HepG2 (cell line): Measurements from ENCODE around the gene SHLD1. TPM values are rescaled to one million over a fixed set of nuclear protein-coding genes. Genes with fewer than 3 reads are reported as not detected.

ENCODE experiments used
- ESRRA ChIP-seq: sonication (generic); formaldehyde crosslinking; IDR thresholded peaks from 2 replicates; pipeline ENCODE4 v1.5.1; 2020; ENCODE audit warnings: mild to moderate bottlenecking, low read depth, missing genetic modification reagents
- HNF4A ChIP-seq: sonication (generic); formaldehyde crosslinking; IDR thresholded peaks from 2 replicates; pipeline ENCODE4 v1.4.0; 2020; ENCODE audit warnings: missing genetic modification reagents
- MXI1 ChIP-seq: IDR thresholded peaks from 3 replicates; pipeline ENCODE4 v1.6.1; 2012; ENCODE audit warnings: low read depth, low read length, inconsistent platforms, borderline replicate concordance
- NCOA2 ChIP-seq: sonication (generic); formaldehyde crosslinking; IDR thresholded peaks from 2 replicates; pipeline ENCODE4 v1.8.0; 2022; ENCODE audit warnings: inconsistent platforms
- PRPF4 ChIP-seq: fragments of 200-400 bp; formaldehyde crosslinking; IDR thresholded peaks from 2 replicates; pipeline ENCODE4 v1.6.1; 2016; ENCODE audit warnings: low read length, low read depth; ENCODE audit not compliant: poor library complexity, severe bottlenecking
- RARA ChIP-seq: IDR thresholded peaks from 2 replicates; pipeline ENCODE4 v1.6.1; 2016; ENCODE audit warnings: missing genetic modification reagents, missing compliant biosample characterization
- RCOR2 ChIP-seq: IDR thresholded peaks from 2 replicates; pipeline ENCODE4 v1.6.1; 2016; ENCODE audit warnings: missing biosample characterization, missing genetic modification reagents
- RFXAP ChIP-seq: sonication (generic); formaldehyde crosslinking; IDR thresholded peaks from 2 replicates; pipeline ENCODE4 v1.4.0; 2020; ENCODE audit warnings: missing genetic modification reagents, borderline replicate concordance
- TRIM24 ChIP-seq: sonication (generic); formaldehyde crosslinking; IDR thresholded peaks from 2 replicates; pipeline ENCODE4 v1.8.0; 2022; ENCODE audit warnings: mild to moderate bottlenecking, missing genetic modification reagents
- ZBTB7A ChIP-seq: sonication (generic); formaldehyde crosslinking; IDR thresholded peaks from 2 replicates; pipeline ENCODE4 v1.8.0; 2022; ENCODE audit warnings: mild to moderate bottlenecking, missing genetic modification reagents
- polyA plus RNA-seq, 8 experiments: library from polyadenylated mRNA; depleted of rRNA in 3 of 8; stranded (reverse) in 7 of 8; unstranded in 1 of 8; fragments of >200 nt; fragmentation: Illumina TruSeq in 4 of 8; extraction: Trizol in 4 of 8; gene quantifications; 2 replicates each; pipeline versions ENCODE4 v1.2.1 to v1.2.3, GENCODE V29; 2011 to 2016; ENCODE audit warnings: low read depth in 4 of 8, missing spikeins in 1 of 8, mixed read lengths in 1 of 8; ENCODE audit not compliant: insufficient read depth in 1 of 8
- total RNA-seq, 5 experiments: library from RNA; depleted of rRNA; stranded (reverse); fragments of >200 nt; fragmentation: Illumina TruSeq; extraction: Trizol; gene quantifications; 2 replicates each; pipeline ENCODE4 v1.2.3, GENCODE V29; 2016; ENCODE audit warnings: low read depth in 1 of 5
- TF ChIP-seq, protein P1 (sequence below): sonication (generic); formaldehyde crosslinking; IDR thresholded peaks from 2 replicates; pipeline ENCODE4 v1.8.1; 2023; ENCODE audit warnings: mild to moderate bottlenecking, missing genetic modification reagents, borderline replicate concordance
- TF ChIP-seq, protein P2 (sequence below): sonication (generic); formaldehyde crosslinking; IDR thresholded peaks from 2 replicates; pipeline ENCODE4 v1.4.0; 2020; ENCODE audit warnings: mild to moderate bottlenecking, missing genetic modification reagents
- TF ChIP-seq, protein P3 (sequence below): sonication (generic); formaldehyde crosslinking; IDR thresholded peaks from 2 replicates; pipeline ENCODE4 v1.4.0; 2020; ENCODE audit warnings: missing genetic modification reagents, mild to moderate bottlenecking, borderline replicate concordance
- TF ChIP-seq, protein P4 (sequence below): sonication (generic); formaldehyde crosslinking; IDR thresholded peaks from 2 replicates; pipeline ENCODE4 v1.4.0; 2020; ENCODE audit warnings: mild to moderate bottlenecking, missing genetic modification reagents
- TF ChIP-seq, protein P5 (sequence below): sonication (generic); formaldehyde crosslinking; IDR thresholded peaks from 2 replicates; pipeline ENCODE4 v1.5.0; 2020; ENCODE audit warnings: missing genetic modification reagents
- TF ChIP-seq, protein P6 (sequence below): sonication (generic); formaldehyde crosslinking; IDR thresholded peaks from 2 replicates; pipeline ENCODE4 v1.5.1; 2020; ENCODE audit warnings: missing genetic modification reagents, mild to moderate bottlenecking, borderline replicate concordance
- TF ChIP-seq, protein P7 (sequence below): sonication (generic); formaldehyde crosslinking; conservative IDR thresholded peaks from 2 replicates; pipeline ENCODE4 v1.4.0; 2020; ENCODE audit warnings: missing genetic modification reagents
- TF ChIP-seq, protein P8 (sequence below), 2 experiments: fragments of 450-650 bp in 1 of 2; sonication (generic) in 1 of 2; formaldehyde crosslinking; IDR thresholded peaks; 2 replicates each; pipeline versions ENCODE4 v1.5.0 to v1.8.0; 2020 to 2022; ENCODE audit warnings: mild to moderate bottlenecking in 1 of 2, missing genetic modification reagents in 1 of 2

The SHLD1 gene
- total and polyA plus RNA-seq, 2 of the 13 experiments (the other 11 are each of a cell fraction or from before 2014, with no cell fraction given) = 8.9 to 10.0 TPM

DNA sequence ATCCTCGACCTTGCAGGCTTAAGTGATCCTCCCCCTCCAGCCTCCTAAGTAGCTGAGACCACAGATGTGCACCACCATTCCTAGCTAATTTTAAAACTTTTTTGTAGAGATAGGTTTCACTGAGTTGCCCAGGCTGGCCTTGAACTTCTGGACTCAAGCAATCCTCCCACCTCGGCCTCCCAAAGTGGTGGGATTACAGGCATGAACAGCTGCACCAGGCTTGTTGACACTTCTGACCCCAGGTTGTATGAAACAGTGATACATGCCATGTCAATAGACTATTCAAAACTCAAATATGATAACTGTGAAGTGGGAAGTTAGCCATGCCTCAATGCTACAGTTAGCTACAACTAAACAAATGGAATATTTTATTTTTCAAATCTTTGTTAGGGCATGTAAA is 20.1 kb upstream of the SHLD1 start (continued):
- TF ChIP-seq, protein P1, sequence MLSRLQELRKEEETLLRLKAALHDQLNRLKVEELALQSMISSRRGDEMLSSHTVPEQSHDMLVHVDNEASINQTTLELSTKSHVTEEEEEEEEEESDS = no peak
- TF ChIP-seq, protein P2, sequence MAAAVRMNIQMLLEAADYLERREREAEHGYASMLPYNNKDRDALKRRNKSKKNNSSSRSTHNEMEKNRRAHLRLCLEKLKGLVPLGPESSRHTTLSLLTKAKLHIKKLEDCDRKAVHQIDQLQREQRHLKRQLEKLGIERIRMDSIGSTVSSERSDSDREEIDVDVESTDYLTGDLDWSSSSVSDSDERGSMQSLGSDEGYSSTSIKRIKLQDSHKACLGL (CRISPR knock-in tag) = no peak
- TF ChIP-seq TRIM24 (CRISPR knock-in tag) (0 out of 2 replicates have a peak, but pooled peaks have one; percentile 23), RFXAP (CRISPR knock-in tag) (no peak), RARA (CRISPR knock-in tag) (peak; percentile 36; the same call in 1 of the 2 replicates), NCOA2 (CRISPR knock-in tag) (no peak), HNF4A (CRISPR knock-in tag) (peak; percentile 44), ESRRA (CRISPR knock-in tag) (no peak), PRPF4 (no peak), RCOR2 (CRISPR knock-in tag) (peak; percentile 44; the same call in 1 of the 2 replicates), ZBTB7A (CRISPR knock-in tag) (0 out of 2 replicates have a peak, but pooled peaks have one; percentile 25), MXI1 (no peak)
- TF ChIP-seq, protein P3, sequence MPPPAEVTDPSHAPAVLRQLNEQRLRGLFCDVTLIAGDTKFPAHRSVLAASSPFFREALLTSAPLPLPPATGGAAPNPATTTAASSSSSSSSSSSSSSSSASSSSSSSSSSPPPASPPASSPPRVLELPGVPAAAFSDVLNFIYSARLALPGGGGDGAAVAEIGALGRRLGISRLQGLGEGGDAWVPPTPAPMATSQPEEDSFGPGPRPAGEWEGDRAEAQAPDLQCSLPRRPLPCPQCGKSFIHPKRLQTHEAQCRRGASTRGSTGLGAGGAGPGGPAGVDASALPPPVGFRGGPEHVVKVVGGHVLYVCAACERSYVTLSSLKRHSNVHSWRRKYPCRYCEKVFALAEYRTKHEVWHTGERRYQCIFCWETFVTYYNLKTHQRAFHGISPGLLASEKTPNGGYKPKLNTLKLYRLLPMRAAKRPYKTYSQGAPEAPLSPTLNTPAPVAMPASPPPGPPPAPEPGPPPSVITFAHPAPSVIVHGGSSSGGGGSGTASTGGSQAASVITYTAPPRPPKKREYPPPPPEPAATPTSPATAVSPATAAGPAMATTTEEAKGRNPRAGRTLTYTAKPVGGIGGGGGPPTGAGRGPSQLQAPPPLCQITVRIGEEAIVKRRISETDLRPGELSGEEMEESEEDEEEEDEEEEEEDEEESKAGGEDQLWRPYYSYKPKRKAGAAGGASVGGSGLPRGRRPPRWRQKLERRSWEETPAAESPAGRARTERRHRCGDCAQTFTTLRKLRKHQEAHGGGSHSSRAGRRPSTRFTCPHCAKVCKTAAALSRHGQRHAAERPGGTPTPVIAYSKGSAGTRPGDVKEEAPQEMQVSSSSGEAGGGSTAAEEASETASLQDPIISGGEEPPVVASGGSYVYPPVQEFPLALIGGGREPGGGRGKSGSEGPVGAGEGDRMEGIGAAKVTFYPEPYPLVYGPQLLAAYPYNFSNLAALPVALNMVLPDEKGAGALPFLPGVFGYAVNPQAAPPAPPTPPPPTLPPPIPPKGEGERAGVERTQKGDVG (CRISPR knock-in tag) = no peak
- TF ChIP-seq, protein P4, sequence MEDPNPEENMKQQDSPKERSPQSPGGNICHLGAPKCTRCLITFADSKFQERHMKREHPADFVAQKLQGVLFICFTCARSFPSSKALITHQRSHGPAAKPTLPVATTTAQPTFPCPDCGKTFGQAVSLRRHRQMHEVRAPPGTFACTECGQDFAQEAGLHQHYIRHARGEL = no peak
- TF ChIP-seq, protein P5, sequence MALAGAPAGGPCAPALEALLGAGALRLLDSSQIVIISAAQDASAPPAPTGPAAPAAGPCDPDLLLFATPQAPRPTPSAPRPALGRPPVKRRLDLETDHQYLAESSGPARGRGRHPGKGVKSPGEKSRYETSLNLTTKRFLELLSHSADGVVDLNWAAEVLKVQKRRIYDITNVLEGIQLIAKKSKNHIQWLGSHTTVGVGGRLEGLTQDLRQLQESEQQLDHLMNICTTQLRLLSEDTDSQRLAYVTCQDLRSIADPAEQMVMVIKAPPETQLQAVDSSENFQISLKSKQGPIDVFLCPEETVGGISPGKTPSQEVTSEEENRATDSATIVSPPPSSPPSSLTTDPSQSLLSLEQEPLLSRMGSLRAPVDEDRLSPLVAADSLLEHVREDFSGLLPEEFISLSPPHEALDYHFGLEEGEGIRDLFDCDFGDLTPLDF = no peak
- TF ChIP-seq, protein P6, sequence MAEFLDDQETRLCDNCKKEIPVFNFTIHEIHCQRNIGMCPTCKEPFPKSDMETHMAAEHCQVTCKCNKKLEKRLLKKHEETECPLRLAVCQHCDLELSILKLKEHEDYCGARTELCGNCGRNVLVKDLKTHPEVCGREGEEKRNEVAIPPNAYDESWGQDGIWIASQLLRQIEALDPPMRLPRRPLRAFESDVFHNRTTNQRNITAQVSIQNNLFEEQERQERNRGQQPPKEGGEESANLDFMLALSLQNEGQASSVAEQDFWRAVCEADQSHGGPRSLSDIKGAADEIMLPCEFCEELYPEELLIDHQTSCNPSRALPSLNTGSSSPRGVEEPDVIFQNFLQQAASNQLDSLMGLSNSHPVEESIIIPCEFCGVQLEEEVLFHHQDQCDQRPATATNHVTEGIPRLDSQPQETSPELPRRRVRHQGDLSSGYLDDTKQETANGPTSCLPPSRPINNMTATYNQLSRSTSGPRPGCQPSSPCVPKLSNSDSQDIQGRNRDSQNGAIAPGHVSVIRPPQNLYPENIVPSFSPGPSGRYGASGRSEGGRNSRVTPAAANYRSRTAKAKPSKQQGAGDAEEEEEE = no peak
- TF ChIP-seq, protein P7, sequence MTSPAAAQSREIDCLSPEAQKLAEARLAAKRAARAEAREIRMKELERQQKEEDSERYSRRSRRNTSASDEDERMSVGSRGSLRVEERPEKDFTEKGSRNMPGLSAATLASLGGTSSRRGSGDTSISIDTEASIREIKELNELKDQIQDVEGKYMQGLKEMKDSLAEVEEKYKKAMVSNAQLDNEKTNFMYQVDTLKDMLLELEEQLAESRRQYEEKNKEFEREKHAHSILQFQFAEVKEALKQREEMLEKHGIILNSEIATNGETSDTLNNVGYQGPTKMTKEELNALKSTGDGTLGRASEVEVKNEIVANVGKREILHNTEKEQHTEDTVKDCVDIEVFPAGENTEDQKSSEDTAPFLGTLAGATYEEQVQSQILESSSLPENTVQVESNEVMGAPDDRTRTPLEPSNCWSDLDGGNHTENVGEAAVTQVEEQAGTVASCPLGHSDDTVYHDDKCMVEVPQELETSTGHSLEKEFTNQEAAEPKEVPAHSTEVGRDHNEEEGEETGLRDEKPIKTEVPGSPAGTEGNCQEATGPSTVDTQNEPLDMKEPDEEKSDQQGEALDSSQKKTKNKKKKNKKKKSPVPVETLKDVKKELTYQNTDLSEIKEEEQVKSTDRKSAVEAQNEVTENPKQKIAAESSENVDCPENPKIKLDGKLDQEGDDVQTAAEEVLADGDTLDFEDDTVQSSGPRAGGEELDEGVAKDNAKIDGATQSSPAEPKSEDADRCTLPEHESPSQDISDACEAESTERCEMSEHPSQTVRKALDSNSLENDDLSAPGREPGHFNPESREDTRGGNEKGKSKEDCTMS (CRISPR knock-in tag) = no peak
- TF ChIP-seq, protein P8, sequence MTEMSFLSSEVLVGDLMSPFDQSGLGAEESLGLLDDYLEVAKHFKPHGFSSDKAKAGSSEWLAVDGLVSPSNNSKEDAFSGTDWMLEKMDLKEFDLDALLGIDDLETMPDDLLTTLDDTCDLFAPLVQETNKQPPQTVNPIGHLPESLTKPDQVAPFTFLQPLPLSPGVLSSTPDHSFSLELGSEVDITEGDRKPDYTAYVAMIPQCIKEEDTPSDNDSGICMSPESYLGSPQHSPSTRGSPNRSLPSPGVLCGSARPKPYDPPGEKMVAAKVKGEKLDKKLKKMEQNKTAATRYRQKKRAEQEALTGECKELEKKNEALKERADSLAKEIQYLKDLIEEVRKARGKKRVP (CRISPR knock-in tag; IDR thresholded peaks at IDR 0.05) = no peak
